Epithelial cell of proximal tubule (primary cell): ENCODE data around the gene CIAO2A. TPM values are rescaled to one million over a fixed set of nuclear protein-coding genes. Genes with fewer than 3 reads are reported as not detected.
"Not testable (repeated sequence)": the region's sequence is repeated elsewhere in the genome, so short reads cannot be mapped to it uniquely, and the experiment has no call there.

Source experiments
- DNase-seq: peaks from one replicate; pipeline ENCODE4 v3.0.0-alpha.2; 2011; ENCODE audit warnings: low read depth
- H3K4me3 ChIP-seq: 2 replicates; pipeline ENCODE4 v1.5.1; 2011; ENCODE audit warnings: low read depth, mild to moderate bottlenecking, low read length
- total RNA-seq: library from RNA; depleted of rRNA; stranded (reverse); fragments of >200 nt; gene quantifications from 2 replicates; pipeline ENCODE4 v1.2.3, GENCODE V29; 2015
- TF ChIP-seq, protein P1 (sequence below): conservative IDR thresholded peaks from 2 replicates; pipeline ENCODE4 v1.5.1; 2012; ENCODE audit warnings: low read depth, mild to moderate bottlenecking, low read length

CIAO2A gene
- total RNA-seq, 1 donor from 2014 or later: 92.3 TPM

- no peak overlapping the region for H3K4me3 ChIP-seq
- no peak for DNase-seq
- TF ChIP-seq, protein P1, sequence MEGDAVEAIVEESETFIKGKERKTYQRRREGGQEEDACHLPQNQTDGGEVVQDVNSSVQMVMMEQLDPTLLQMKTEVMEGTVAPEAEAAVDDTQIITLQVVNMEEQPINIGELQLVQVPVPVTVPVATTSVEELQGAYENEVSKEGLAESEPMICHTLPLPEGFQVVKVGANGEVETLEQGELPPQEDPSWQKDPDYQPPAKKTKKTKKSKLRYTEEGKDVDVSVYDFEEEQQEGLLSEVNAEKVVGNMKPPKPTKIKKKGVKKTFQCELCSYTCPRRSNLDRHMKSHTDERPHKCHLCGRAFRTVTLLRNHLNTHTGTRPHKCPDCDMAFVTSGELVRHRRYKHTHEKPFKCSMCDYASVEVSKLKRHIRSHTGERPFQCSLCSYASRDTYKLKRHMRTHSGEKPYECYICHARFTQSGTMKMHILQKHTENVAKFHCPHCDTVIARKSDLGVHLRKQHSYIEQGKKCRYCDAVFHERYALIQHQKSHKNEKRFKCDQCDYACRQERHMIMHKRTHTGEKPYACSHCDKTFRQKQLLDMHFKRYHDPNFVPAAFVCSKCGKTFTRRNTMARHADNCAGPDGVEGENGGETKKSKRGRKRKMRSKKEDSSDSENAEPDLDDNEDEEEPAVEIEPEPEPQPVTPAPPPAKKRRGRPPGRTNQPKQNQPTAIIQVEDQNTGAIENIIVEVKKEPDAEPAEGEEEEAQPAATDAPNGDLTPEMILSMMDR: no peak
These were observed 18.6 kb upstream of the CIAO2A start for GRCh38 chr15:64112073-64112772.

DNA sequence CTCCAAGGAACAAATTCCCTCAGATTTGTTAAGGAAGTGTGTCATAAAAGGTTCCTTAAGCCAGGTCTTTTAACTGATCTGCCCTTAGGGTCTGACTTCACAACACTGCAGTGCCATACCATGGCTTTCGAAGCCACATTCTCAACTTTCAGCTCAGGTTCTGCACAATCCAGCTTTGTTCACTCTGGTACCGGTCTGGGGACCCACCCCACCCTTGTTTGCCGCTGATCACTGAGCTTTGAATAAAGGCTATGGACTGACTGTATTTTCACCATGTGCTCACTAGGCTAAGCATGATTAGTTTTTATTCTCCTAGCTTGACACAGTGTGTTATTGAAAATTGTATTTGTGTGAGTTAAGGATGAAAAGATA is 18.0 kb upstream of the CIAO2A start:
- no peak for DNase-seq
- H3K4me3 ChIP-seq: no peak overlapping the region
- TF ChIP-seq, protein P1: no peak

- TF ChIP-seq, protein P1: no peak
- no peak for DNase-seq
- no peak overlapping the region for H3K4me3 ChIP-seq
These were observed 17.5 kb upstream of the CIAO2A start for GRCh38 chr15:64110950-64111678.

GRCh38 chr15:64110108-64110701 is 16.6 kb upstream of the CIAO2A start:
- not testable (repeated sequence) for DNase-seq, H3K4me3 ChIP-seq

DNA sequence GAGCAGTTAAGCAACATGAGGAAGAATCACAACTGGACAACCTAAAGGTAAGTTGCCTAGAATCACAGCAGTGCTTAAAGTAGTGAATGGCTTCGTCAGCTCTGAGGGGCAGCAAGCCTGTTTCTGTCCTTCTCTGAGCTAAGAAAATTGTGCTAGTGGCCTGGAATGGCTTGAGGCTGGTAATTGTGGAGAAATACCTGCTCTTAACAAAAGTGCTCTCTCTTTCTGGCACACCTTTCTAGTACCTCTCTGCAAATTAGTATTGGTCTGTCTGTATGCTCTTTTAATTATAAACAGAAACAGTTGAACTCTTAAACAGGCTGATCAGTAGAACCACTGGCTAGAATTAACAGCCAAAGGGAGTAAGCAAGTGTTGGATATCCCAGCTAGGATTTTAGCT is 13.7 kb upstream of the CIAO2A start:
- DNase-seq: no peak
- TF ChIP-seq, protein P1: no peak
- no peak overlapping the region for H3K4me3 ChIP-seq

- TF ChIP-seq, protein P1: no peak
- DNase-seq: no peak
- H3K4me3 ChIP-seq: no peak overlapping the region
These were observed 11.6 kb upstream of the CIAO2A start for GRCh38 chr15:64105113-64105704.

DNA sequence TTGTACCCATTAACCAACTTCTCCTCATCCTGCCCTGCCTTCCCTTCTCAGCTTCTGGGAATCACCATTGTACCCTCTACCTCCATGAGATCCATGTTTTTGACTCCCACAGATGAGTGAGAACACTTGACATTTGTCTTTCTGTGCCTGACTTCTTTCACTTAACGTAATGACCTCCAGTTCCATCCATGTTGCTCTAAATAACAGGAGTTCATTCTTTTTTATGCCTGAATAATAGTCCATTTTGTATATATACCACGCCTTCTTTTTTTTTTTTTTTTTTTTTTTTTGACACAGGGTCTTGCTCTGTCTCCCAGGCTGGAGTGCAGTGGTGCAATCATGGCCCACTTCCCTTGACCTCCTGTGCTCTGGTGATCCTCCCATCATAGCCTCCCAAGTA is 8.9 kb upstream of the CIAO2A start:
- TF ChIP-seq, protein P1: no peak
- no peak overlapping the region for H3K4me3 ChIP-seq
- no peak for DNase-seq
